Limb (tissue), 2 donors: ENCODE results near the gene OR2A14.
"Not testable (repeated sequence)": the region's sequence is repeated elsewhere in the genome, so short reads cannot be mapped to it uniquely, and the experiment has no call there.

ENCODE experiments used
- DNase-seq, 2 donors: peaks; one replicate each; pipeline ENCODE4 v3.0.0-alpha.2; 2016; ENCODE audit errors: extremely low spot score in 2 of 2

Gene OR2A14

GRCh38 chr7:144122876-144123275 lies at the start of gene OR2A14:
Gene OR2A14 (plus strand): TSS chr7:144123176. CDS start chr7:144129113, 5,937 bp downstream.
- no peak for DNase-seq

GRCh38 chr7:144074374-144074773 lies 48.6 kb upstream of the OR2A14 start:
- DNase-seq: no peak

- no peak for DNase-seq
Measured at GRCh38 chr7:144085978-144086377, 37.0 kb upstream of the OR2A14 start, which contains the start of gene OR2A12. Gene OR2A12 (plus strand): TSS chr7:144086278. CDS start chr7:144095108, 8,830 bp downstream.

GRCh38 chr7:144086730-144087129 lies 36.2 kb upstream of the OR2A14 start:
- no peak for DNase-seq

GRCh38 chr7:144087230-144087629 lies 35.7 kb upstream of the OR2A14 start:
- no peak for DNase-seq

- DNase-seq: no peak
Measured at GRCh38 chr7:144090667-144091066, 32.3 kb upstream of the OR2A14 start.

GRCh38 chr7:144098776-144099175 lies 24.2 kb upstream of the OR2A14 start:
- no peak for DNase-seq

- DNase-seq: no peak
Measured at GRCh38 chr7:144100607-144101006, 22.4 kb upstream of the OR2A14 start.

GRCh38 chr7:144102041-144102440 lies 20.9 kb upstream of the OR2A14 start:
- no peak for DNase-seq

GRCh38 chr7:144105211-144105610 lies 17.8 kb upstream of the OR2A14 start:
- DNase-seq: no peak

GRCh38 chr7:144109283-144109682 lies 13.7 kb upstream of the OR2A14 start, which contains the start of gene OR2A2:
Gene OR2A2 (plus strand): TSS chr7:144109583. CDS start chr7:144109583, 0 bp downstream.
- no peak for DNase-seq

- no peak for DNase-seq
Measured at GRCh38 chr7:144110272-144110671, 12.7 kb upstream of the OR2A14 start.

- DNase-seq: no peak
Measured at GRCh38 chr7:144113651-144114050, 9.3 kb upstream of the OR2A14 start.

GRCh38 chr7:144118341-144118740 lies 4.6 kb upstream of the OR2A14 start:
- DNase-seq: no peak

GRCh38 chr7:144127714-144128334 lies 4.8 kb downstream of the OR2A14 start:
- DNase-seq: peak; percentile 54 to 86

GRCh38 chr7:144129601-144130000 lies 6.6 kb downstream of the OR2A14 start:
- not testable (repeated sequence) for DNase-seq

- no peak for DNase-seq
Measured at GRCh38 chr7:144130730-144131129, 7.8 kb downstream of the OR2A14 start.

GRCh38 chr7:144132262-144132661 lies 9.3 kb downstream of the OR2A14 start:
- DNase-seq: no peak

- no peak for DNase-seq
Measured at GRCh38 chr7:144133307-144133706, 10.3 kb downstream of the OR2A14 start.

- no peak for DNase-seq
Measured at GRCh38 chr7:144134116-144134515, 11.1 kb downstream of the OR2A14 start.

- DNase-seq: no peak
Measured at GRCh38 chr7:144137501-144137900, 14.5 kb downstream of the OR2A14 start.

- no peak for DNase-seq
Measured at GRCh38 chr7:144142187-144142586, 19.2 kb downstream of the OR2A14 start.

GRCh38 chr7:144144426-144144825 lies 21.4 kb downstream of the OR2A14 start:
- no peak for DNase-seq
